ENCODE data around the gene HOXC9. TPM values are rescaled to one million over a fixed set of nuclear protein-coding genes. Genes with fewer than 3 reads are reported as not detected.
"Not testable (repeated sequence)": the region's sequence is repeated elsewhere in the genome, so short reads cannot be mapped to it uniquely, and the experiment has no call there.

The HOXC9 gene
- total RNA-seq, 1 donor from 2014 or later: not detected

- DNase-seq (ENCODE audit: low spot score) (no peak), ATAC-seq (no peak)
Observed at GRCh38 chr12:54036620-54037359, 36.8 kb downstream of the HOXC9 start.

GRCh38 chr12:54037360-54038283, 37.7 kb downstream of the HOXC9 start:
- no peak for DNase-seq (ENCODE audit: low spot score)

GRCh38 chr12:54038284-54038870, 38.4 kb downstream of the HOXC9 start:
- DNase-seq (ENCODE audit: low spot score) (no peak), ATAC-seq (no peak)

More at GRCh38 chr12:54037360-54038283, 37.7 kb downstream of the HOXC9 start:
- no peak for ATAC-seq

GRCh38 chr12:54038871-54039414, 39.0 kb downstream of the HOXC9 start:
- DNase-seq (ENCODE audit: low spot score): no peak
- ATAC-seq: no peak

- no peak for DNase-seq (ENCODE audit: low spot score)
Observed at GRCh38 chr12:54039417-54040147, 39.6 kb downstream of the HOXC9 start.

GRCh38 chr12:54040148-54040494, 40.2 kb downstream of the HOXC9 start:
- DNase-seq (ENCODE audit: low spot score) (no peak), ATAC-seq (no peak)

More at GRCh38 chr12:54039417-54040147, 39.6 kb downstream of the HOXC9 start:
- no peak for ATAC-seq

- ATAC-seq: no peak
- no peak for DNase-seq (ENCODE audit: low spot score)
Observed at GRCh38 chr12:54040648-54041047, 40.7 kb downstream of the HOXC9 start.

GRCh38 chr12:54041097-54041690, 41.2 kb downstream of the HOXC9 start:
- ATAC-seq (no peak), DNase-seq (ENCODE audit: low spot score) (no peak)

GRCh38 chr12:54042033-54042432, 42.1 kb downstream of the HOXC9 start:
- ATAC-seq; DNase-seq (ENCODE audit: low spot score): not testable (repeated sequence)

- no peak for DNase-seq (ENCODE audit: low spot score)
- no peak for ATAC-seq
Observed at GRCh38 chr12:54042970-54043853, 43.3 kb downstream of the HOXC9 start.

GRCh38 chr12:54044425-54045103, 44.6 kb downstream of the HOXC9 start:
- DNase-seq (ENCODE audit: low spot score) (no peak), ATAC-seq (no peak)

- no peak for ATAC-seq
- DNase-seq (ENCODE audit: low spot score): no peak
Observed at GRCh38 chr12:54045401-54045800, 45.4 kb downstream of the HOXC9 start.

GRCh38 chr12:54045868-54046521, 46.0 kb downstream of the HOXC9 start:
- ATAC-seq (no peak), DNase-seq (ENCODE audit: low spot score) (no peak)

- DNase-seq (ENCODE audit: low spot score) (no peak), ATAC-seq (no peak)
Observed at GRCh38 chr12:54046809-54047159, 46.8 kb downstream of the HOXC9 start.

- no peak for DNase-seq (ENCODE audit: low spot score)
- no peak for ATAC-seq
Observed at GRCh38 chr12:54047160-54047963, 47.4 kb downstream of the HOXC9 start.

GRCh38 chr12:54047964-54048303, 48.0 kb downstream of the HOXC9 start:
- DNase-seq (ENCODE audit: low spot score) (no peak), ATAC-seq (no peak)

GRCh38 chr12:54048406-54049093, 48.6 kb downstream of the HOXC9 start:
- DNase-seq (ENCODE audit: low spot score) (no peak), ATAC-seq (no peak)

All from left lobe of liver (tissue), 2 donors.